HG02938 (cell line): ENCODE data around the gene LBH.

ENCODE experiments used
- ATAC-seq: cut with Tn5 transposase; IDR thresholded peaks from one replicate; pipeline ENCODE4 v1.9.1; 2021; ENCODE audit warnings: mild to moderate bottlenecking, moderate library complexity; ENCODE audit not compliant: unreplicated experiment

Gene LBH

DNA sequence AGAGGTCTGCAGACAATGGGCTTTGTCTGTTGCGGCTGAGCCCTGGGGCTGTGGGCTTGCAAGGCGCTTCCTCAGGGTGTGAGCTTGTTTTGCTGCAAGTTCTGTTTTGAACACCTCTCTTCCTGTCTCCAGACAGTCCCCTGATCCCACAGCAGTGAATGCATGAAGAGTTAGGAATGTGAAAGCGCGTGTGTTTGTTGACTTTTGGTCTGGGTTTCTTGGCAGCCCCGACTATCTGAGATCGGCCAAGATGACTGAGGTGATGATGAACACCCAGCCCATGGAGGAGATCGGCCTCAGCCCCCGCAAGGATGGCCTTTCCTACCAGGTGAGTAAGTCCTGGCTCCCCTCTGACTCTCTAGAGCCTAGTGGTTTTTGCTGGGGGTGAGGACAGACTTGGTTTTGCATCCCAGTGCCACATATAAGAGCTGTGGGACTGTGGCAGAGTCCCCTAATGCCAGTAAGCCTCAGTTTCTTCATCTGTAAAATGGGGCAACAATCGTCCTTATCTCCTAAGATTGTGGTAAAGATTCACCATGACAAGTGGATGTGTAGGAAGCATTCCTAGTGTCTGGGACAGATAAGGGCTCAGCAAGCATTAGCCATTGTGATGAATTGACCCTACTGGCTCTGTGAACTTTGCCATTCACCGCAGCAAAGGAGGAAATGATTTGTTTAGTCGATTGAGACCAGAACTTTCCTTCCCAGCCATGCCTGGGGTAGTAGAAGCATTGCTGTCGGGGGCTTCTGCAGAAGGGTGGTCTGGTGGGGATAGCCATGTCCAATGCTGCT lies 3.0 kb downstream of the LBH start:
- no peak for ATAC-seq

- ATAC-seq = no peak
Measured at GRCh38 chr2:30235008-30235655, 3.8 kb downstream of the LBH start.

DNA sequence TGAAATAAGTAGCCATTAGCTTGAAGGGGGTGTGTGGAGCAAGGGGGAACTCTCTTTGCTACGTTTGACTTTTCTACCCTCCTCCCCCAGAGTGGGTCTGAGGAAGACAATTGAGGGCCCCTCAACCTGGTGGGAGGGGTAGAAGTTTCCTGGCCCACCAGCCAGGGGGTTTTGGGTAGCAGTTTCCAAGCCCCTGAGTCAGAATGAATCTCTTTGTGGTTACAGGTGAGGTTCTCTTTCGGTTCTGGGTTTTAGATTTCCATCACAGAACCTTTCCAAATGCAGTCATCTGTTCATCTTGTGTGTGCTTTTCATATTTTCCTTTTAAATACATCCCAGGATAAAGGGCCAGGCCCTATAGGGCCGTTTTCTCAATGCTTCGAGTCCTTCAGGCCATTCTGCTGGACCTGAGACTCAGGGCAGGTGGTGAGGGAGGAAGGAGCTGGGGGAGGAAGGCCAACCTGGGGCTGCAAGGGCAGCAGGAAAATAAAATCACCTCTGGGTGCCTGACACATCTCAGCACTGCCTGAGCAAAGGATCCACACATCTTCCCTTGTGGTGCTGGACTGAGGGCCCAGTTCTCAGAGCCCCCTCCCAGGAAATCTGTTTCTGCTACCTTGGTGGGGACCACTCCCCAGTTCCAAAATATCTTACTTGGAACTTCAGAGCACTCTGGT lies 4.7 kb downstream of the LBH start:
- ATAC-seq = no peak

DNA sequence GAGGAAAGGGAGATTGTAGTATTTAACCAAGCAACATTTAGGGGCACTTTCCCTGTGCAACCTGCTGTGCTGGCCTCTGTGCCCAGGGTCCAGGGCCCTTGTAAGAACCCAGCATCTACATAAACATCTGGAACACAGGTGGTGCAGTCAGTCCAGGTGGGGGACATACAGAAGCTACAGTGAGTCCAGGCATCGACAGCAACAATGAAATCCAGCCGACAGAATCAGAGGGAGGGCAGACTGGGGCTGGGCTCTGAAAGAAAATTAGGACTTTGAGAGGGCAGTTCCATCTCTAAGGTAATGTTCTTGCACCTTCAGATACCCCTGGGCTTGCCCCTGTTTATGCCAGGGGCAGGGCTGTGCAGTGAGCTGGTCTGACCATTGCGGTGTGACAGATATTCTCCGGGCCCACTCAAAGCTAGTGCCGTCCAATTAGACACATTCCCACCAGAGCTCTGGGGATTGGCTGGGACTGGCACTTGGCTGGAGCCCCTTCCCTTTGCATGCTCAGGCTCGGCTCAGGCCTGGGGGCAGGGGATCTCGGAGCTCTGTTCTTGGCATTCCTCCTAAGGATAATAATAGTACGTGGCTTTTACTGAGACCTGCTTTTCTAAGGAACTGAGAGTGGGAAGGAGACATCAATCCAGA lies 5.4 kb downstream of the LBH start:
- ATAC-seq = no peak

GRCh38 chr2:30237239-30237965 lies 6.1 kb downstream of the LBH start:
- ATAC-seq = no peak

- no peak for ATAC-seq
Measured at GRCh38 chr2:30237966-30238800, 6.8 kb downstream of the LBH start.

DNA sequence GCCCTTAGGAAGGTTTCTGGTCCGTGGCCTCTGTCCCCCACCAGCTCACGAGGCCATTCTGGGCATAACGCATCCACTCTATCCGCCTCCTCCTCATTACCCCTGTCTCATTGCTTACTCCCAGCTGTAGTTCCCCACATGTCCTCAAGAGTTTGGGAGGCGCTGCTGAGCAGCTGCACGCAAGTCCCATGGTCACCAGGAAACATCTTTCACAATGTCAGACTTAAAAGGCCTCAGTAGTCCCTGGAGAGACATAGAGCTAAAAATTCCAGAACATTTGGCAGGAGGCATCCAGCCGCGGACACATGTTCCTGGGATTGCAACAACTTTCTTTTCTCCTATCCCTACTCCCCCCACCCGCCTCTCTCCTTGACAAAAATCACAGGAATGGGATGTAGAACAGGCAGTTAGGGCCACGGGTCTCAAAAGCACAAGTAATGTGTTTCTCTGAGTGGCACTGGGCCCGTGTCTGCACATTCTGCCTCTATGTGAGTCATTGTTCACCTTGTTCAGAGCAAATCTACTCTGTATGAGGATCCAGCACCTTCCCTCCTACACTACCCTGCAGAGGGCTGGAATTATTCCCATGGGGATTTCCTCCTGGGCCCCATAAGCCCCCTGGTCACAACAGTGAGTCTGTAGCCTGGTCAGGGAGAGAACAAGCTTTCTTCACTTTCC lies 8.1 kb downstream of the LBH start:
- no peak for ATAC-seq

DNA sequence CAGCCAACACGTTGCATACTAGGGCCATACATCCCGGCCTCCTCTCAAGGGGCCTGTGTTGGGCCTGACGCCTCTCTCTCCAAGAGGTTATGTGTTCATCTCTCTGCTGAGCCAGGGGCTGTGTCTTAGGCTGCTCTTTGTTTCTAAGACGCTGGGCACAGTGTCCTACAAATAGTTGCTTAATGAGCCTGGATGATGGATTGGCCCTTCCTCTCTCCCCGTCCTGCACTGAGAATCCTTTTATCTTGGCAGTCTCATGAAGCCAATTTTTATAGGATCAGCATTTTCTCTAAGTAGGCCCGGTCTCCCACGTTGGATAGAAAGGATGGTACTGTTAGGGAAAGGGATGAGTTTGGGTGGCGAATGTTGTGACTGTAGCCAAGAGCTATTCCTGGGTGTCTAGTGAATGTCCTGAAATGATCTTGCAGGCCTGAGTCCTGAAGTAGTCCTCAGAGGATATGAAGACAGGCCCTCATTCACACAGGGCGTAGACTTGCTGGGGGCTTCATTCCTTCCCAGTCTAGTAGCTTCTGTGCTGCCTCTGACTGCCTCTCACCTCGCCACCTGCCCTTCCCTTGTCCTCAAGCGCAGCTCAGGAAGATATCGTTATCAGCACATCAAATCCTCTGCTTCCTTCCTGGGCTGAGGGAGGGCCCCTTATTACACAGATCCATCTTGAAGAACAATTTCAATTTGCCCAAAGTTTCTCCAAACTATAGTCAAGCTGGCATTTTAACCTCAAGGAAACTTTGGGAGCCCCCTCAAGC lies 8.8 kb downstream of the LBH start:
- ATAC-seq = no peak

DNA sequence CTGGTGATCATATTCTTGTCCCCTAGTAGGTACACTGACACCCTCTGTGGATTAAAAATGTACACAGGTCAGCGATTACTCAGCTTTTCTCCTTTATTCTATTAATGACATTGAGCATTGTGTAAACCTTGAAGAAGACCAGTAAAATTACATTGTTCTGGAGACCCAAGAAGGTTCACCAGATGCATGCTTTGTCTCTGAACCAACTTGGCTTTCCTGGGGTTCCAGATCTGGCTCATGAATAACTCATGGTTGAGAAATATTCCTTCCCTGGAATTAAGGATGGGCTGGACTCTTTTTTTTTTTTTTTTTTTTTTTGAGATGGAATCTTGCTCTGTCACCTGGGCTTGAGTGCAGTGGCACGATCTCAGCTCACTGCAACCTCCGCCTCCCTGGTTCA lies 11.9 kb downstream of the LBH start:
- ATAC-seq = no peak

DNA sequence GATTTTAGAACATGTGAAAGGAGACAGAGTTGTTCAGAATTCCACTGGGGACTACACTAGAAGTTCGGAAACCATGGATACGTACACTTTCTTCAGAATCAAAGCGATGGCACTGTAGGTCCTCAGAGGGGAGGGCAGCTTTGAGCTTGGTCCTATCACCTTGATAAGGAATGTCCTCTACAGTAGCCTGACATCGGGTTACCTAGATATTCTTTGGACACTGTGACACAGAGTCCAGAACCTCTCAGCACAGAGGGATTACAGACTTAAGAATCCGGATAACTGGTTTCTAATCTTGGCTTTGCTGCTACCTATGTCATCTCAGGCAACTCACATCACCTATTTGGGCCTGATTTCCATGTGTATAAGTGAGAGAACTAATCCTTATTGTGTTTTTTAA lies 14.0 kb downstream of the LBH start:
- no peak for ATAC-seq

- no peak for ATAC-seq
Measured at GRCh38 chr2:30248791-30249190, 17.5 kb downstream of the LBH start.

DNA sequence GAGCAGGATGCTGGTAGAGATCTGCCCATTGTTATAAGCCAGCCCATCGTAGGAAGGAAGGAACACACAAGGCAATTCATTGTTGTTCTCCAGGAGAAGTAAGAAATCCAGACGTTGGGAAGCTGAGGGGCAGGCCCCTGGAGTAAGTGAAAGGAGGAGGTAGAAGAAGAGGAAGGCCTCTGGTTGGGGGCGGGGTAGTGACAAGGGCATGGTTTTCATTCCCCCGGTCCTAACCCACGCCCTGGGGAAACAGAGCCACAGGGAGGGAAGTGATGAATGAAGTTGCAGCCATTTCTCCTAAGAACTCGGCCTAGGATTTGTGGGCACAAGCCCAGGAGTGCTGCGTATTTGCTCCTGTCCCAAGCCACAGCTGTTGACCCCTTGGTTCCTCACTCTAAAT lies 18.0 kb downstream of the LBH start:
- no peak for ATAC-seq

- no peak for ATAC-seq
Measured at GRCh38 chr2:30250421-30250820, 19.1 kb downstream of the LBH start.

DNA sequence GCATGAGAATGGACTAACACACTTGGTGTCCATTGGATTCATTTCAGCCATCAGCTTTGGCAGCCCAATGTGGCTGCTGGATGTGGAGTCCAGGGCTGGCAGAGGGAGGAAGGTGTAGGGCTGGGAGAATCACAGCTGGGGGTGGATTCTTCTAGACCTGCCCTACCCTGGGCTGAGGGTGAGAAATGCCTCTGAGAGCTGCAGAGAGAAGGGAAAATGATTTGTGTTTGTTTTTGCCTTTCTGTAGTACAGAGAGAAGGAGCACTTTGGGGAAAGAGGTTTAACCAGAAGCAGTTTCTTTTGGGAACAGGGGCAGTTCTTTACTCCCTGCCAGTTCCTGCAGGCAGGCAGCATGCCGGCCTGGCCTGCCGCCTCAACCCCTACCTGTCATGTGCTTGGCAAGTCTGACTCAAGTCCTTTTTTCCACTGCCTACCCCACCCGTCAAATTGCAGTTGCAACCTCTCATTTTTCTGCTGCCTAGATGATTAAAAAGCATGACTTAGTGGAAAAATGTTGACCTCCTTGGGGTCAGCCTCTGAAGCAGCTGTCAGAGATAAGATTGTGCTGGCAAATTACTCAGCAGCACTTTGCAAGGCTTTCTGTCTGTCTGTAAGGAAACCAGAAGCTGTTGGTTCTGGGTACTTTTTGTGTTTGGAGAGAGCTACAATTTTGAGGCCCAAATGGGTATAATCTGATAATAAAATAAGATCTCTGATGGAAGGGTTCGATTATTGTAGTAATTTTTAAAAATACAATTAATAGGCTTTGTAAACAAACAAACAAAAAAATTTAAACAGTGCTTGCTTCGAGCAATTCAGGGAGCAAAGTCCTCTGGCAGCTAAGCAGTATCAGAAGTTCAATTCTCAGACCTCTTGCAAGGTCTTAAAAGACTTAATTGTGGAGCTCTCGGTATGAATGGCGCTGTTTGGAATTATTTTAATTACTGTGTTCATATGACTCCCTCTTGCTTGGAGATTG lies 21.7 kb downstream of the LBH start:
- ATAC-seq = no peak

GRCh38 chr2:30253873-30254684 lies 22.7 kb downstream of the LBH start:
- ATAC-seq = no peak

DNA sequence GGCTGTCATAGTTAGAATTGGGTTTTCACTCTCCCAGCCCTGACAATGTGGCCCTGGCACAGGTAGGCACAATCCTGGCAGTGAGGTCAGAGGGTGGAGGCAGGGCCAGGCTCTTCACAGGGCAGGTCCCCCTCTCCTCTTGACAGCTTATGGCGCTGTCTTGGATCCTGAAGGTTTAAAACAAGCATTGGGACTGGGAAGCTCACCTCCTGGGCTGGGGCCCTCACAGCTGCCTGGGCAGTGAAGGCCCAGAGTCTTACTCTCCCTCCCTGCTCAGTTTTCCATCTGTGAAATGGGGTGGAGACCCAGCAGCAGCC lies 23.3 kb downstream of the LBH start:
- no peak for ATAC-seq

- no peak for ATAC-seq
Measured at GRCh38 chr2:30255026-30255425, 23.7 kb downstream of the LBH start.
